Measurements from ENCODE around the gene GBF1. TPM values are rescaled to one million over a fixed set of nuclear protein-coding genes. Genes with fewer than 3 reads are reported as not detected.

The GBF1 gene
- total and polyA plus RNA-seq, 2 of the 13 experiments (the other 11 are each of a cell fraction or from before 2014, with no cell fraction given) = 17.1 to 21.9 TPM

DNA sequence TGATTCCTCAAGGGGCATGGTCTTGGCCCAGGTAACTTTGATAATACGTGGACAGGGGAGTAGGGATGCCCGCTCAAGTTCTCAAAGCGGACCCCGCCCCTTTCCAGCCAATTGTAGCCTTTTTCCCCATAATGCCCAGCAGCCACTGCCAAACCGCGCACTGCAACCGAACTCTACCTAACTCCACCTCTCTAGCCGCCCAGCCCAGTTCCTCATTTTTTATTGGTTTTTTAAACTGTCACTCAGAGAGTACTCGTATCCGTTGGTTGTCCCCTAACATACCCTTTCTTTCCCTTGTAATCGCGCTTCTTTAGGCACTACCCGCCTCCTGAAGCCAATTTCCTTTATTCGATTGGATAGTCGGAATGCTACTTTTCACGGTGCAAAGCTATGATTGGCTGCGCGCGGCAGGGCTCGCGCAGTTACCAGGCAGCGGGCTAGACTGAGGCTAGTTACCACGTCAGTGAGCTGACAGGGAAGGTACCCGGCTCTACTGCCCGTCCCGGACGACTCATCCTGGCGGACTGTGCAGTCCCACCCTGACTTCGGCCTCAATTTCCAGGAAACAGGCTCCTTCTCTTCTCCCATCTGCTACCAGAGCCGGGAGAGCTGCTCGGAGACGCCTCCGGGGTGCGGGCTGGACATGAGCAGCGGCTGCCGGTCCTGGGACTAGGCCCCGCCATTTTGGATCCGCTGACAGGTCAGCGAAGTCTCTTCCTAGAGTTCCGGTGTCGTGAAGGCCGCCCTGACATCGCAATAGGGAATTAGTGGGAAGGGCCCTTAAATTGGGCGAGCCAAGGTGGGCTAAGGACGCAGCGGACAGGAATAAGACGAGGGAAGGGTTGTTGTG, at the start of gene GBF1 (continued):
- TF ChIP-seq ARID2 (CRISPR knock-in tag; IDR thresholded peaks at IDR 0.05; ENCODE audit: borderline replicate concordance) (no peak), ZFX (CRISPR knock-in tag; IDR thresholded peaks at IDR 0.05; ENCODE audit: low read depth) (peak; percentile 89), KAT8 (CRISPR knock-in tag; IDR thresholded peaks at IDR 0.05) (peak; percentile 91), ZNF12 (CRISPR knock-in tag; IDR thresholded peaks at IDR 0.05) (no peak), CREB1 (IDR thresholded peaks at IDR 0.05) (peak; percentile 88), CREB1 (CRISPR knock-in tag; IDR thresholded peaks at IDR 0.05) (peak; percentile 95), YY1 (IDR thresholded peaks at IDR 0.05; ENCODE audit: insufficient read depth, insufficient replicate concordance, low read depth, low read length) (peak; percentile 95)

DNA sequence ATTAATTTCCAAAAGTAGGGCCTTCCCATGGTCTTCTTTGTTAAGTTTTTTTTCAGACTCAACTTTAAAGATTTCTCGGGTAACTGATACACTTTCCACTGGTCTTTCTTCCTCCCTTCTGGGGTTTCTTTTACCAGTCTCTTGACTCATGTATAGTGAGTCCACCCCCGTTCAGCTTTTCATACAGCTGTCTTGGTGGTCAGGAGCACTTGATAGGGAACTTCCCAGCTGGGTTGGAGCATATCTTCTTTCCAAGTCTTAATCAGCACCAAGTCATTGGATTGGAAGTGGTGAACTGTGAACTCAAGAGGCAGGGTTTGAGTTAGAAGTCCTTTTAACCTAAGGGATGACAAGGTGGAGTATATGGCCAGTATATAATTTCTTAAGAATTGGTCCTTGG, 48.4 kb upstream of the GBF1 start:
- Histone ChIP-seq H4K20me1 (ENCODE audit: insufficient read depth, low read length) (no peaks in the 10 kb centered on the region), H2AFZ (ENCODE audit: low read length) (no peak overlapping the region), H3K79me2 (ENCODE audit: insufficient read depth, low read length) (no peaks in the 10 kb centered on the region), H3K4me1 (ENCODE audit: insufficient read depth, low read length) (0 out of 2 replicates have a peak, but pooled peaks cover 4% of the 10 kb centered on the region), H3K4me2 (ENCODE audit: low read depth, low read length) (no peak overlapping the region), H3K9ac (ENCODE audit: insufficient read depth, low read depth, low read length) (no peak overlapping the region), H3K36me3 (replicated peaks in 1 of 2; ENCODE audit: control insufficient read depth in 1 of 2, insufficient read depth in 2 of 2, low read length in 2 of 2) (no peaks in the 10 kb centered on the region), H3K27me3 (ENCODE audit: control insufficient read depth in 1 of 2, insufficient read depth in 2 of 2, low read length in 2 of 2) (peaks cover 0 to 5% of the 10 kb centered on the region in 2 experiments; a peak in 2 of 5 replicates), H3K27ac (ENCODE audit: extremely low read length, insufficient read depth, low read length) (no peak overlapping the region), H3K9me3 (ENCODE audit: low read length) (peaks cover 9% of the 10 kb centered on the region), H3K4me3 (replicated peaks in 1 of 3; ENCODE audit: insufficient read depth in 1 of 3, low read depth in 2 of 3, low read length in 3 of 3) (no peak overlapping the region)
- POLR2A ChIA-PET = no interaction called here
- 19% methylated on average over 2 of the region's 2 CpGs for WGBS (ENCODE audit: low lambda C conversion rate)
- DNase-seq (ENCODE audit: low spot score) (no peak), FAIRE-seq (no peak), ATAC-seq (no peak)
- intact Hi-C loops (cut with micrococcal nuclease; ENCODE audit: unreplicated experiment) = no loop called here
- CTCF ChIA-PET (ENCODE audit: low intra/inter-chr PET ratio, low total read pairs) = no interaction called here
- in situ Hi-C loops (cut with HindIII; ENCODE audit: extremely low pct_ligation_motif_present, low pct_unique_long_range_greater_than_20kb) = no loop called here
- BruUV-seq (replicated peaks) = no TSS peak
- TF ChIP-seq, protein P1, sequence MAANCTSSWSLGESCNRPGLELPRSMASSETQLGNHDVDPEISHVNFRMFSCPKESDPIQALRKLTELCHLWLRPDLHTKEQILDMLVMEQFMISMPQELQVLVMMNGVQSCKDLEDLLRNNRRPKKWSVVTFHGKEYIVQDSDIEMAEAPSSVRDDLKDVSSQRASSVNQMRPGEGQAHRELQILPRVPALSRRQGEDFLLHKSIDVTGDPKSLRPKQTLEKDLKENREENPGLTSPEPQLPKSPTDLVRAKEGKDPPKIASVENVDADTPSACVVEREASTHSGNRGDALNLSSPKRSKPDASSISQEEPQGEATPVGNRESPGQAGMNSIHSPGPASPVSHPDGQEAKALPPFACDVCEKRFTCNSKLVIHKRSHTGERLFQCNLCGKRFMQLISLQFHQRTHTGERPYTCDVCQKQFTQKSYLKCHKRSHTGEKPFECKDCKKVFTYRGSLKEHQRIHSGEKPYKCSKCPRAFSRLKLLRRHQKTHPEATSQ (CRISPR knock-in tag; IDR thresholded peaks at IDR 0.05; ENCODE audit: borderline replicate concordance) = no peak
- TF ChIP-seq ATAD3A (CRISPR knock-in tag; IDR thresholded peaks at IDR 0.05) (no peak), ZNF614 (CRISPR knock-in tag; IDR thresholded peaks at IDR 0.05; ENCODE audit: borderline replicate concordance) (no peak), NR2C2 (CRISPR knock-in tag; IDR thresholded peaks at IDR 0.05; ENCODE audit: borderline replicate concordance) (no peak)
- TF ChIP-seq, protein P2, sequence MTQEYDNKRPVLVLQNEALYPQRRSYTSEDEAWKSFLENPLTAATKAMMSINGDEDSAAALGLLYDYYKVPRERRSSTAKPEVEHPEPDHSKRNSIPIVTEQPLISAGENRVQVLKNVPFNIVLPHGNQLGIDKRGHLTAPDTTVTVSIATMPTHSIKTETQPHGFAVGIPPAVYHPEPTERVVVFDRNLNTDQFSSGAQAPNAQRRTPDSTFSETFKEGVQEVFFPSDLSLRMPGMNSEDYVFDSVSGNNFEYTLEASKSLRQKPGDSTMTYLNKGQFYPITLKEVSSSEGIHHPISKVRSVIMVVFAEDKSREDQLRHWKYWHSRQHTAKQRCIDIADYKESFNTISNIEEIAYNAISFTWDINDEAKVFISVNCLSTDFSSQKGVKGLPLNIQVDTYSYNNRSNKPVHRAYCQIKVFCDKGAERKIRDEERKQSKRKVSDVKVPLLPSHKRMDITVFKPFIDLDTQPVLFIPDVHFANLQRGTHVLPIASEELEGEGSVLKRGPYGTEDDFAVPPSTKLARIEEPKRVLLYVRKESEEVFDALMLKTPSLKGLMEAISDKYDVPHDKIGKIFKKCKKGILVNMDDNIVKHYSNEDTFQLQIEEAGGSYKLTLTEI (CRISPR knock-in tag; conservative IDR thresholded peaks at IDR 0.05) = no peak
- TF ChIP-seq, protein P3, sequence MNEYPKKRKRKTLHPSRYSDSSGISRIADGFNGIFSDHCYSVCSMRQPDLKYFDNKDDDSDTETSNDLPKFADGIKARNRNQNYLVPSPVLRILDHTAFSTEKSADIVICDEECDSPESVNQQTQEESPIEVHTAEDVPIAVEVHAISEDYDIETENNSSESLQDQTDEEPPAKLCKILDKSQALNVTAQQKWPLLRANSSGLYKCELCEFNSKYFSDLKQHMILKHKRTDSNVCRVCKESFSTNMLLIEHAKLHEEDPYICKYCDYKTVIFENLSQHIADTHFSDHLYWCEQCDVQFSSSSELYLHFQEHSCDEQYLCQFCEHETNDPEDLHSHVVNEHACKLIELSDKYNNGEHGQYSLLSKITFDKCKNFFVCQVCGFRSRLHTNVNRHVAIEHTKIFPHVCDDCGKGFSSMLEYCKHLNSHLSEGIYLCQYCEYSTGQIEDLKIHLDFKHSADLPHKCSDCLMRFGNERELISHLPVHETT (CRISPR knock-in tag; conservative IDR thresholded peaks at IDR 0.05) = no peak
